Suprapubic skin (tissue), 4 donors: ENCODE measurements around the gene SCGB1C1. TPM values are rescaled to one million over a fixed set of nuclear protein-coding genes. Genes with fewer than 3 reads are reported as not detected.
A peak's percentile ranks its signal among the peaks of the same experiment; 100 is the strongest.

Source experiments
- DNase-seq, 2 donors: peaks; one replicate each; pipeline ENCODE4 v3.0.0-alpha.2; 2019; ENCODE audit warnings: low spot score in 2 of 2
- H3K27ac ChIP-seq: fragments of 200-600 bp; sonication (generic); one replicate; pipeline ENCODE4 v1.5.1; 2019
- H3K27me3 ChIP-seq: fragments of 200-600 bp; sonication (generic); one replicate; pipeline ENCODE4 v1.5.1; 2019
- H3K36me3 ChIP-seq: fragments of 200-600 bp; sonication (generic); one replicate; pipeline ENCODE4 v1.5.1; 2019
- H3K4me1 ChIP-seq: fragments of 200-600 bp; sonication (generic); one replicate; pipeline ENCODE4 v1.5.1; 2019
- H3K4me3 ChIP-seq: fragments of 200-600 bp; sonication (generic); one replicate; pipeline ENCODE4 v1.5.1; 2019; ENCODE audit warnings: mild to moderate bottlenecking
- H3K9me3 ChIP-seq: fragments of 200-600 bp; sonication (generic); one replicate; pipeline ENCODE4 v1.5.1; 2019
- CTCF ChIP-seq, 2 donors: fragments of 200-600 bp in 1 of 2; fragments of 450-650 bp in 1 of 2; sonication (generic) in 1 of 2; IDR thresholded peaks; one replicate each; pipeline ENCODE4 v1.5.1; 2016 to 2019; ENCODE audit warnings: antibody characterized with exemption in 2 of 2, mild to moderate bottlenecking in 1 of 2, moderate library complexity in 1 of 2
- EP300 ChIP-seq: sonication (generic); formaldehyde crosslinking; IDR thresholded peaks from one replicate; pipeline ENCODE4 v1.6.1; 2017; ENCODE audit warnings: antibody characterized with exemption
- POLR2A ChIP-seq, 2 donors: fragments of 450-650 bp; IDR thresholded peaks; one replicate each; pipeline ENCODE4 v1.6.1; 2017; ENCODE audit warnings: antibody characterized with exemption in 2 of 2, mild to moderate bottlenecking in 2 of 2, moderate library complexity in 2 of 2
- POLR2AphosphoS5 ChIP-seq, 3 donors: sonication (generic); formaldehyde crosslinking; IDR thresholded peaks; one replicate each; pipeline ENCODE4 v1.6.1; 2017; ENCODE audit warnings: antibody characterized with exemption in 3 of 3
- WGBS: methylation state at CpG from one replicate; pipeline ENCODE4 v1.1.5; 2018; 5-methylcytosine and 5-hydroxymethylcytosine counted together
- total RNA-seq, 4 donors: library from RNA; depleted of rRNA; stranded (reverse); fragments of >200 nt; gene quantifications; one replicate each; pipeline ENCODE4 v1.1.0, GENCODE V29; 2016

SCGB1C1 gene
- total RNA-seq, 4 donors from 2014 or later: not detected

GRCh38 chr11:212150-213100 is 19.5 kb downstream of the SCGB1C1 start:
- no peaks in the 10 kb centered on the region for H3K9me3 ChIP-seq
- H3K4me3 ChIP-seq: no peak overlapping the region
- H3K4me1 ChIP-seq: peaks cover 24% of the 10 kb centered on the region
- TF ChIP-seq CTCF (IDR thresholded peaks at IDR 0.05) (no peak), POLR2A (IDR thresholded peaks at IDR 0.05) (no peak), EP300 (no peak), POLR2AphosphoS5 (IDR thresholded peaks at IDR 0.05) (no peak)
- no peaks in the 10 kb centered on the region for H3K27me3 ChIP-seq
- H3K36me3 ChIP-seq: peaks cover 68% of the 10 kb centered on the region
- H3K27ac ChIP-seq: no peak overlapping the region
- 86% methylated on average over 14 of the region's 17 CpGs for WGBS
- peak; percentile 55 to 56 for DNase-seq

GRCh38 chr11:213111-213510 is 20.2 kb downstream of the SCGB1C1 start:
- no CpG with 5 or more reads among the region's 4 CpGs for WGBS
- Histone ChIP-seq H3K27me3 (no peaks in the 10 kb centered on the region), H3K27ac (no peak overlapping the region), H3K4me1 (peaks cover 24% of the 10 kb centered on the region), H3K36me3 (peaks cover 68% of the 10 kb centered on the region), H3K9me3 (no peaks in the 10 kb centered on the region), H3K4me3 (no peak overlapping the region)
- DNase-seq: peak in 1 of 2 donors; percentile 29
- TF ChIP-seq POLR2AphosphoS5 (IDR thresholded peaks at IDR 0.05): no peak
- TF ChIP-seq EP300: no peak
- TF ChIP-seq CTCF (IDR thresholded peaks at IDR 0.05): no peak
- no peak for TF ChIP-seq POLR2A (IDR thresholded peaks at IDR 0.05)

- H3K27ac ChIP-seq: no peak overlapping the region
- peaks cover 76% of the 10 kb centered on the region for H3K36me3 ChIP-seq
- 75% methylated on average over 7 of the region's 7 CpGs for WGBS
- H3K27me3 ChIP-seq: no peaks in the 10 kb centered on the region
- H3K9me3 ChIP-seq: no peaks in the 10 kb centered on the region
- TF ChIP-seq POLR2AphosphoS5 (IDR thresholded peaks at IDR 0.05) (no peak), EP300 (no peak), POLR2A (IDR thresholded peaks at IDR 0.05) (no peak), CTCF (IDR thresholded peaks at IDR 0.05) (no peak)
- no peak overlapping the region for H3K4me3 ChIP-seq
- peak; percentile 49 to 56 for DNase-seq
- H3K4me1 ChIP-seq: peaks cover 21% of the 10 kb centered on the region
Observed at GRCh38 chr11:214083-214482, 21.2 kb downstream of the SCGB1C1 start.

- H3K27me3 ChIP-seq: no peaks in the 10 kb centered on the region
- H3K4me3 ChIP-seq: no peak overlapping the region
- H3K9me3 ChIP-seq: no peaks in the 10 kb centered on the region
- peak; percentile 45 to 66 for DNase-seq
- TF ChIP-seq POLR2AphosphoS5 (IDR thresholded peaks at IDR 0.05) (no peak), CTCF (IDR thresholded peaks at IDR 0.05) (no peak), POLR2A (IDR thresholded peaks at IDR 0.05) (no peak), EP300 (no peak)
- H3K4me1 ChIP-seq: peaks cover 6% of the 10 kb centered on the region
- H3K36me3 ChIP-seq: peaks cover 64% of the 10 kb centered on the region
- 77% methylated on average over 4 of the region's 4 CpGs for whole genome bisulfite sequencing
- H3K27ac ChIP-seq: no peak overlapping the region
Observed at GRCh38 chr11:215581-216037, 22.7 kb downstream of the SCGB1C1 start.
